NT2/D1 (cell line): ENCODE results near the gene CLDN1.

Experiments
- SUZ12 ChIP-seq: IDR thresholded peaks from 2 replicates; pipeline ENCODE4 v1.6.1; 2011; ENCODE audit not compliant: insufficient read length, insufficient read depth; ENCODE audit errors: extremely low read depth
- YY1 ChIP-seq: IDR thresholded peaks from 2 replicates; pipeline ENCODE4 v1.6.1; 2011; ENCODE audit not compliant: insufficient read length, insufficient read depth
- ZNF274 ChIP-seq: IDR thresholded peaks from 2 replicates; pipeline ENCODE4 v1.6.1; 2011; ENCODE audit warnings: mild to moderate bottlenecking, low read depth, low read length

DNA sequence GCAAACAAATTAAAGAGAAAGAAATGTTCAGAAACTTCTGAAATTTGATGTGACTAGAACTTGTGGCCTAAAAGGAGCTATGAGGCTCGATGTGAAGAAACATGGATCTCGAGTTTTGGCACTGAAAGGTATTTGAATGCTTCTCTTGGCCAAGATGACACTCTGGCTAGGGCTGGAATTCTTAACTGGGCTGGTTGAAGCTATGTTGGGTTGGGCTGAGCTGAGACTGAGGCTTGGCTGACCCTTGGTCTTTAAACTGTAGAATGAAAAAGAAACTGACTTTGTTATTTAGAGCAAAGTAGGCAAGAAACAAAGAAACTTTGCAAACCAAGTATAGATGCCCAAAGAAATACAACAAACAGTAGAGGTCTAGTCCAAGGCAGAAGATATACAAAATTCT is 37.6 kb upstream of the CLDN1 start:
- no peak for TF ChIP-seq ZNF274
- TF ChIP-seq SUZ12: no peak
- TF ChIP-seq YY1: no peak
